Suprapubic skin (tissue), 4 donors: ENCODE measurements around the gene APEX1.

Experiments used
- EP300 ChIP-seq: sonication (generic); formaldehyde crosslinking; IDR thresholded peaks from one replicate; pipeline ENCODE4 v1.6.1; 2017; ENCODE audit warnings: antibody characterized with exemption
- POLR2AphosphoS5 ChIP-seq, 3 donors: sonication (generic); formaldehyde crosslinking; IDR thresholded peaks; one replicate each; pipeline ENCODE4 v1.6.1; 2017; ENCODE audit warnings: antibody characterized with exemption in 3 of 3
- TF ChIP-seq, protein P1 (sequence below), 2 donors: fragments of 200-600 bp in 1 of 2; fragments of 450-650 bp in 1 of 2; sonication (generic) in 1 of 2; IDR thresholded peaks; one replicate each; pipeline ENCODE4 v1.5.1; 2016 to 2019; ENCODE audit warnings: antibody characterized with exemption in 2 of 2, mild to moderate bottlenecking in 1 of 2, moderate library complexity in 1 of 2

DNA sequence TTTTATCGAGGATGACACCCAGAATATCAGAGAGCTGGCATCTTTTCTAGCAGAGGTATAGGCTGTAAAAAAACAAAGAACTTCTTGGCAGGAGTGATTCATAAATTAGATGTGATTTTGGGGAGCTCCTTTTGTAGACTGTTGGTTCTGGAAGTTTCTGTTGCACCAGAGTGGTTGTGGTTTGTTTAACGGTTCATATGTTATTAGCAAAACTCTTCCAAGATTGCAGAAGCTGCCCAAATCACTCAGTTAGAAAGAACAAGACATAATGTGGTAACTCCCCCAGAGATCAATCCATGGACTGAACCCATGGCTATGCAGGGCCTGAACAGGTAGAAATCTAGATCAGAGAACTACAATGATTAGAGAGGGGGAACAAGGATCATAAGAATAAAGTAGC, 43.6 kb downstream of the APEX1 start:
- TF ChIP-seq POLR2AphosphoS5 (IDR thresholded peaks at IDR 0.05), result no peak
- TF ChIP-seq, protein P1, sequence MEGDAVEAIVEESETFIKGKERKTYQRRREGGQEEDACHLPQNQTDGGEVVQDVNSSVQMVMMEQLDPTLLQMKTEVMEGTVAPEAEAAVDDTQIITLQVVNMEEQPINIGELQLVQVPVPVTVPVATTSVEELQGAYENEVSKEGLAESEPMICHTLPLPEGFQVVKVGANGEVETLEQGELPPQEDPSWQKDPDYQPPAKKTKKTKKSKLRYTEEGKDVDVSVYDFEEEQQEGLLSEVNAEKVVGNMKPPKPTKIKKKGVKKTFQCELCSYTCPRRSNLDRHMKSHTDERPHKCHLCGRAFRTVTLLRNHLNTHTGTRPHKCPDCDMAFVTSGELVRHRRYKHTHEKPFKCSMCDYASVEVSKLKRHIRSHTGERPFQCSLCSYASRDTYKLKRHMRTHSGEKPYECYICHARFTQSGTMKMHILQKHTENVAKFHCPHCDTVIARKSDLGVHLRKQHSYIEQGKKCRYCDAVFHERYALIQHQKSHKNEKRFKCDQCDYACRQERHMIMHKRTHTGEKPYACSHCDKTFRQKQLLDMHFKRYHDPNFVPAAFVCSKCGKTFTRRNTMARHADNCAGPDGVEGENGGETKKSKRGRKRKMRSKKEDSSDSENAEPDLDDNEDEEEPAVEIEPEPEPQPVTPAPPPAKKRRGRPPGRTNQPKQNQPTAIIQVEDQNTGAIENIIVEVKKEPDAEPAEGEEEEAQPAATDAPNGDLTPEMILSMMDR (IDR thresholded peaks at IDR 0.05), result no peak
- no peak for TF ChIP-seq EP300
